GM23338 (cell line): ENCODE results near the gene NRAS. TPM values are rescaled to one million over a fixed set of nuclear protein-coding genes. Genes with fewer than 3 reads are reported as not detected.
A peak's percentile ranks its signal among the peaks of the same experiment; 100 is the strongest.

Experiments used
- ATAC-seq: fragments of 200-7000 bp; cut with Tn5 transposase; 3 replicates; pipeline ENCODE4 v1.9.1; 2020
- DNase-seq: peaks from one replicate; pipeline ENCODE4 v3.0.0-alpha.2; 2015; ENCODE audit warnings: low spot score
- H2AFZ ChIP-seq: fragments of 200-600 bp; sonication (generic); 2 replicates; pipeline ENCODE4 v1.8.0; 2016; ENCODE audit warnings: antibody characterized with exemption, mild to moderate bottlenecking, moderate library complexity
- H3F3A ChIP-seq: fragments of 200-600 bp; sonication (generic); replicated peaks from 2 replicates; pipeline ENCODE4 v1.8.0; 2017; ENCODE audit warnings: antibody characterized with exemption, mixed run types, low read depth
- H3K27ac ChIP-seq: fragments of 200-600 bp; sonication (generic); 2 replicates; pipeline ENCODE4 v1.6.1; 2016; ENCODE audit warnings: low read depth
- H3K27me3 ChIP-seq: fragments of 200-600 bp; sonication (generic); 2 replicates; pipeline ENCODE4 v1.8.0; 2016; ENCODE audit warnings: mild to moderate bottlenecking, mixed run types, moderate library complexity; ENCODE audit not compliant: insufficient read depth
- H3K36me3 ChIP-seq: fragments of 200-600 bp; sonication (generic); 2 replicates; pipeline ENCODE4 v1.8.0; 2016; ENCODE audit warnings: mild to moderate bottlenecking; ENCODE audit not compliant: insufficient read depth
- H3K4me1 ChIP-seq: fragments of 200-600 bp; sonication (generic); 2 replicates; pipeline ENCODE4 v1.8.0; 2016; ENCODE audit warnings: mild to moderate bottlenecking, moderate library complexity; ENCODE audit not compliant: insufficient read depth
- H3K4me2 ChIP-seq: fragments of 200-600 bp; sonication (generic); 2 replicates; pipeline ENCODE4 v1.7.1; 2017; ENCODE audit warnings: mixed run types
- H3K4me3 ChIP-seq: fragments of 200-600 bp; sonication (generic); 2 replicates; pipeline ENCODE4 v1.6.1; 2016; ENCODE audit warnings: mixed run types
- H3K79me2 ChIP-seq: fragments of 200-600 bp; sonication (generic); replicated peaks from 2 replicates; pipeline ENCODE4 v1.8.0; 2017; ENCODE audit warnings: mild to moderate bottlenecking; ENCODE audit not compliant: insufficient read depth
- H3K9me2 ChIP-seq: fragments of 200-600 bp; sonication (generic); 2 replicates; pipeline ENCODE4 v1.8.0; 2017; ENCODE audit not compliant: insufficient read depth
- H4K20me1 ChIP-seq: fragments of 200-600 bp; sonication (generic); replicated peaks from 2 replicates; pipeline ENCODE4 v1.8.0; 2017; ENCODE audit warnings: mild to moderate bottlenecking; ENCODE audit not compliant: insufficient read depth
- H3K27ac Mint-ChIP-seq: 2 replicates; pipeline ENCODE4 v1.8.0; 2020; ENCODE audit warnings: inconsistent platforms, mild to moderate bottlenecking, moderate library complexity, mixed read lengths
- H3K27me3 Mint-ChIP-seq: 3 replicates; pipeline ENCODE4 v1.8.0; 2022; ENCODE audit warnings: low read depth, mild to moderate bottlenecking, moderate library complexity, mixed read lengths, inconsistent platforms; ENCODE audit not compliant: insufficient read depth, poor library complexity
- H3K36me3 Mint-ChIP-seq: 3 replicates; pipeline ENCODE4 v1.8.0; 2021; ENCODE audit warnings: low read depth, mild to moderate bottlenecking, inconsistent platforms, moderate library complexity, mixed read lengths
- H3K4me1 Mint-ChIP-seq: 3 replicates; pipeline ENCODE4 v1.8.0; 2020; ENCODE audit warnings: mild to moderate bottlenecking, inconsistent platforms, mixed read lengths
- H3K4me3 Mint-ChIP-seq: 3 replicates; pipeline ENCODE4 v1.8.0; 2021; ENCODE audit warnings: moderate library complexity, mild to moderate bottlenecking, inconsistent platforms, mixed read lengths
- H3K9me3 Mint-ChIP-seq: 3 replicates; pipeline ENCODE4 v1.8.0; 2020; ENCODE audit warnings: moderate library complexity, mild to moderate bottlenecking, inconsistent platforms, mixed read lengths
- CREB1 ChIP-seq: fragments of 250-450 bp; sonication (Bioruptor Pico); IDR thresholded peaks from 2 replicates; pipeline ENCODE4 v1.5.0; 2020; ENCODE audit warnings: low read depth, mild to moderate bottlenecking, moderate library complexity
- CTCF ChIP-seq, 2 experiments: fragments of 200-600 bp in 1 of 2; sonication (generic) in 1 of 2; conservative IDR thresholded peaks; 2 replicates each; pipeline versions ENCODE4 v1.5.1 to v1.6.1; 2016 to 2017; ENCODE audit warnings: antibody characterized with exemption in 2 of 2, low read depth in 2 of 2, mild to moderate bottlenecking in 2 of 2, moderate library complexity in 1 of 2
- EZH2 ChIP-seq: fragments of 200-600 bp; sonication (generic); IDR thresholded peaks from one replicate; pipeline ENCODE4 v1.8.0; 2017; ENCODE audit warnings: antibody characterized with exemption, mild to moderate bottlenecking, low read depth; ENCODE audit not compliant: unreplicated experiment
- EZH2phosphoT487 ChIP-seq: fragments of 200-600 bp; sonication (generic); IDR thresholded peaks from one replicate; pipeline ENCODE4 v1.8.1; 2018; ENCODE audit warnings: antibody characterized with exemption; ENCODE audit not compliant: unreplicated experiment
- POLR2AphosphoS5 ChIP-seq: IDR thresholded peaks from 2 replicates; pipeline ENCODE4 v1.6.1; 2016; ENCODE audit warnings: antibody characterized with exemption, low read depth
- STAT1 ChIP-seq: IDR thresholded peaks from one replicate; pipeline ENCODE4 v1.6.1; 2016; ENCODE audit warnings: antibody characterized with exemption; ENCODE audit not compliant: unreplicated experiment
- ZNF331 ChIP-seq: fragments of 250-450 bp; sonication (Bioruptor Pico); IDR thresholded peaks from 2 replicates; pipeline ENCODE4 v1.5.0; 2020; ENCODE audit warnings: low read depth, mild to moderate bottlenecking, moderate library complexity
- long read RNA-seq: library from polyadenylated mRNA; unstranded; transcript quantifications from one replicate; pipeline ENCODE4 v2.0.0, GENCODE V29; 2020; ENCODE audit not compliant: unreplicated experiment
- polyA plus RNA-seq: library from polyadenylated mRNA; unstranded; fragments of >200 nt; fragmentation: Nextera tagmentation; extraction: Ambion mirVana; gene quantifications from 2 replicates; pipeline ENCODE4 v1.2.1, GENCODE V29; 2016
- total RNA-seq: library from RNA; depleted of rRNA; stranded (reverse); fragments of >200 nt; shearing (Covaris generic); gene quantifications from 2 replicates; pipeline ENCODE4 v1.2.3, GENCODE V29; 2014; rRNA removed

The NRAS gene
- total RNA-seq = 83.2 and 84.7 TPM in 2 replicates
- polyA plus RNA-seq = 18.4 and 22.3 TPM in 2 replicates
- long read RNA-seq, full-length matches to known transcripts = 15 of 17 reads
- long read RNA-seq, partial matches to known transcripts = 1 of 17 reads
- long read RNA-seq, other reads (novel, unspliced or antisense) = 1 of 17 reads

- H3K9me3 Mint-ChIP-seq = no peaks in the 10 kb centered on the region
- peaks cover 79% of the 10 kb centered on the region for H3K36me3 Mint-ChIP-seq
- Histone ChIP-seq H3K4me1 (peaks cover 11% of the 10 kb centered on the region), H3K27ac (peak within 1 kb of the TSS; percentile 94), H3K36me3 (peaks cover 70% of the 10 kb centered on the region), H4K20me1 (no peaks in the 10 kb centered on the region; the same call in 1 of the 2 replicates), H3K27me3 (no peaks in the 10 kb centered on the region), H3K4me2 (peak within 1 kb of the TSS; percentile 87), H3K79me2 (peaks cover 35% of the 10 kb centered on the region), H2AFZ (peak within 1 kb of the TSS; percentile 28; the same call in 1 of the 2 replicates), H3F3A (peaks cover 11% of the 10 kb centered on the region; the same call in 1 of the 2 replicates), H3K4me3 (peak within 1 kb of the TSS; percentile 91), H3K9me2 (no peaks in the 10 kb centered on the region)
- peaks cover 5% of the 10 kb centered on the region for H3K4me1 Mint-ChIP-seq
- ATAC-seq (peak; percentile 94), DNase-seq (peak; percentile 97)
- peaks cover 12% of the 10 kb centered on the region for H3K27me3 Mint-ChIP-seq
- H3K27ac Mint-ChIP-seq = peak within 1 kb of the TSS; percentile 100
- peak; percentile 97 for TF ChIP-seq CREB1 (CRISPR knock-in tag)
- TF ChIP-seq EZH2 = no peak
- peak; percentile 80 for TF ChIP-seq POLR2AphosphoS5
- peak within 1 kb of the TSS; percentile 100 for H3K4me3 Mint-ChIP-seq
Observed at GRCh38 chr1:114716304-114717170, at the start of gene NRAS. Gene NRAS (minus strand): TSS chr1:114716771. CDS start chr1:114716160, 611 bp downstream.

GRCh38 chr1:114764689-114765088 is 48.1 kb upstream of the NRAS start:
- H3K27ac Mint-ChIP-seq = no peak overlapping the region
- DNase-seq (peak; percentile 32), ATAC-seq (no peak; the same call in 2 of the 3 replicates)
- no peaks in the 10 kb centered on the region for H3K36me3 ChIP-seq
- no peaks in the 10 kb centered on the region for H3K4me1 Mint-ChIP-seq
- H2AFZ ChIP-seq = no peak overlapping the region
- H3K4me3 Mint-ChIP-seq = no peak overlapping the region
- no peaks in the 10 kb centered on the region; the same call in 2 of the 3 replicates for H3K9me3 Mint-ChIP-seq
- no peaks in the 10 kb centered on the region for H3K4me1 ChIP-seq
- H3K4me2 ChIP-seq = no peak overlapping the region
- no peaks in the 10 kb centered on the region for H3K79me2 ChIP-seq
- H3K27me3 Mint-ChIP-seq = no peaks in the 10 kb centered on the region
- H3F3A ChIP-seq = no peaks in the 10 kb centered on the region
- H3K4me3 ChIP-seq = no peak overlapping the region
- TF ChIP-seq ZNF331 (CRISPR knock-in tag) (no peak), CREB1 (CRISPR knock-in tag) (no peak), POLR2AphosphoS5 (no peak)
- no peak overlapping the region for H3K27ac ChIP-seq
- H3K9me2 ChIP-seq = no peaks in the 10 kb centered on the region; the same call in 1 of the 2 replicates
- H3K27me3 ChIP-seq = no peaks in the 10 kb centered on the region
- H4K20me1 ChIP-seq = no peaks in the 10 kb centered on the region
- no peaks in the 10 kb centered on the region for H3K36me3 Mint-ChIP-seq

- Mint-ChIP-seq H3K9me3 (no peaks in the 10 kb centered on the region; the same call in 2 of the 3 replicates), H3K27me3 (peaks cover 9% of the 10 kb centered on the region), H3K27ac (peak overlapping the region; percentile 100), H3K4me3 (peak overlapping the region; percentile 96), H3K4me1 (peaks cover 37% of the 10 kb centered on the region), H3K36me3 (peaks cover 26% of the 10 kb centered on the region)
- ATAC-seq (no peak), DNase-seq (no peak)
- Histone ChIP-seq H2AFZ (peak overlapping the region; percentile 39; the same call in 1 of the 2 replicates), H3K9me2 (no peaks in the 10 kb centered on the region; the same call in 1 of the 2 replicates), H3K79me2 (peaks cover 39% of the 10 kb centered on the region), H3K27me3 (no peaks in the 10 kb centered on the region), H4K20me1 (peaks cover 28% of the 10 kb centered on the region), H3K36me3 (0 out of 2 replicates have a peak, but pooled peaks cover 4% of the 10 kb centered on the region), H3K4me2 (peak overlapping the region; percentile 61), H3K4me1 (peaks cover 30% of the 10 kb centered on the region), H3F3A (no peaks in the 10 kb centered on the region), H3K27ac (peak overlapping the region; percentile 41), H3K4me3 (peak overlapping the region; percentile 37)
- TF ChIP-seq CTCF (conservative IDR thresholded peaks at IDR 0.05; ENCODE audit: low read depth in 2 of 2) = 0 out of 4 replicates have a peak, but pooled peaks of 1 of the 2 experiments have one; percentile 7
- no peak for TF ChIP-seq EZH2phosphoT487
- no peak for TF ChIP-seq STAT1
Observed at GRCh38 chr1:114758256-114758832, 41.8 kb upstream of the NRAS start.
